Peyer's patch (tissue), 4 donors: ENCODE data around the gene CPT1C. TPM values are rescaled to one million over a fixed set of nuclear protein-coding genes. Genes with fewer than 3 reads are reported as not detected.

Experiments
- DNase-seq, 3 donors: peaks; one replicate each; pipeline ENCODE4 v3.0.0-alpha.2; 2017 to 2019
- H3K27ac ChIP-seq, 4 donors: fragments of 200-600 bp; sonication (generic); one replicate each; pipeline ENCODE4 v1.5.1; 2016 to 2019
- H3K27me3 ChIP-seq, 2 donors: fragments of 200-600 bp; sonication (generic); one replicate each; pipeline ENCODE4 v1.5.1; 2019
- H3K36me3 ChIP-seq, 3 donors: fragments of 200-600 bp; sonication (generic); one replicate each; pipeline ENCODE4 v1.5.1; 2016 to 2019
- H3K4me1 ChIP-seq, 4 donors: fragments of 200-600 bp; sonication (generic); one replicate each; pipeline ENCODE4 v1.5.1; 2016 to 2019
- H3K4me3 ChIP-seq, 4 donors: fragments of 200-600 bp; sonication (generic); 1 replicate in 3 of 4; 2 replicates in 1 of 4; pipeline ENCODE4 v1.5.1; 2016 to 2019; ENCODE audit warnings: mild to moderate bottlenecking in 1 of 4
- H3K9me3 ChIP-seq, 4 donors: fragments of 200-600 bp; sonication (generic); one replicate each; pipeline ENCODE4 v1.5.1; 2016 to 2019; ENCODE audit warnings: mild to moderate bottlenecking in 1 of 4
- POLR2A ChIP-seq, 2 donors: fragments of 450-650 bp; IDR thresholded peaks; one replicate each; pipeline ENCODE4 v1.5.1; 2017; ENCODE audit warnings: antibody characterized with exemption in 2 of 2, mild to moderate bottlenecking in 2 of 2, moderate library complexity in 2 of 2
- total RNA-seq, 4 donors: library from RNA; depleted of rRNA; stranded (reverse); fragments of >200 nt; gene quantifications; one replicate each; pipeline ENCODE4 v1.1.0, GENCODE V29; 2016
- TF ChIP-seq, protein P1 (sequence below), 6 experiments: fragments of 450-650 bp in 4 of 6; fragments of 200-600 bp in 2 of 6; sonication (generic) in 1 of 6; IDR thresholded peaks; one replicate each; pipeline ENCODE4 v1.5.1; 2017 to 2019; ENCODE audit warnings: antibody characterized with exemption in 6 of 6, mild to moderate bottlenecking in 3 of 6, moderate library complexity in 1 of 6

CPT1C gene
- 10 to 100 TPM in 1 of 4 donors, 1 to 10 TPM in 2, not detected in 1; 3.0 to 12.4 (median 5.6) TPM for total RNA-seq

DNA sequence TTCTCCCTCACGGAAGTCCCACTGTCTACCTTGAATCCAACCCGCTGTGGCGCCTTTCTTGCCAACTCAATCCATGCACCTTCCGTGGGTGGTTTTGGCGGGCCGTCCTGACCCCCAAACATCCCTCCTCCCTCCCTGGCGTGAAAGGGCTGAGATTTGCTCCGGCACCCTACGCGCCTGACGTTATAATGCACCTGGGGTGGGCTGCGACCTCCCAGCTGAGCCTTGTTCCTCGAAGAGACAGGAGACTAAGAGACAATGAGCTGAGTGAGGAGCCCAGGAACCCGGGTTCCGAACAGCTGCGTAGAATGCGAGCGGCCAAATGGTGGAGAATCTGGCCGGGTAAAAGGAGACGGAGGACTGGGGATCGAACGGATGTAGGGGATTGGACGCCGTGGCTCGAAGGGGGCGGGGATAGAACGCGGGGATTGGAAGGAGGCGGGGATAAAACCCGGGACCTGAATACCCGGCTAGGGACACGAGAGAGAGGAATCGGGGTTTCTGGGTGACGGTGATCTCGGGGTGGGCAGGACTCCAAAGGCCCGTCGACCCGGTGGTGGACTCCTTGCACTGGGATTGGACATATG, at the start of gene CPT1C:
Gene CPT1C, plus strand, starts transcription at position 461 of the 587 bp plus-strand sequence. CDS start 1,137 bp downstream, outside the sequence.
- Histone ChIP-seq H3K27me3 (peaks cover 0 to 15% of the 10 kb centered on the region in 2 donors), H3K27ac (peak within 1 kb of the TSS in 3 of 4 donors; percentile 9 to 46 (median 31)), H3K4me1 (peaks cover 0 to 29% (median 14%) of the 10 kb centered on the region in 4 donors), H3K9me3 (no peaks in the 10 kb centered on the region), H3K4me3 (peak within 1 kb of the TSS; percentile 29 to 47 (median 40)), H3K36me3 (peaks cover 0 to 25% (median 0%) of the 10 kb centered on the region in 3 donors)
- TF ChIP-seq POLR2A (IDR thresholded peaks at IDR 0.05), result no peak
- DNase-seq, result peak; percentile 45 to 80 (median 74)

DNA sequence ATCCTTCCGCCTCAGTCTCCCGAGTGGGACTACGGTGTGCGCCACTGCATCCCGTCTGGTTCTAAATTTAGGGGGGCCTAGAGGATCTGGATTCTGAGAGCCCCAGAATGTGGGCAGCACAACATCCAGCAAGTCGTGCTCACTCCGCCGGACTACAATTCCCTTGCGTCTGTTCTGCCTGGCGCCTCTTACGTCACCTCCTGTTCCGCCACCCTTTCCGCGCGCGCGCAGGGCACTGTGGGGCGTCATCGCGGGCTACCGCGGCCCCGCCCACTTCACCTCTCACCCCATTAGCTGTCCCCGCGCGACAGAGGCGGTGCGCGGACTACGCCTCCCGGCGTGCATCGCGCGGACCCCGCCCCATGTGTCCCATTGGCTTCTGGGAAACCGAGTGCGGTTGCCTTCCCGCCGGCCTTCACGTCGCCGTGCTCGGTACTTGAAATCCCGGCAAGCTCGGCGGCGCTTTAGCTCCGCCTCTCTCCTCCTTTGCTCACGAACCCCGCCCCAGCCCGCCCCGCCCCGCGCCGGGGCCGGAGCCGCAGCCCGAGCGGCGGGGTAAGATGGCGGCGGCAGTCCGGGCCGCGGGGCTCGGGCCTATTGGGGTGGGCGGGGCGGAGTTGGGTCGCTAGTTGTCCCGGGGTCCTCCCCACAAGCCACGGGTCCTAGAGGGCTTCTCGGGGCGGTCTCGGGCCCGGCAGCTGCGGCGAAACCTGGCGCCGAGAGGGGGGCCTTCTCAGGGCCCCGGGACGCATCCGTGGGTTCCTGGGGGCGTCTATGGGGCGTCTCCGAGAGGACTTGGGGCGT, 49.0 kb upstream of the CPT1C start, which contains the start of gene SCAF1:
Gene SCAF1, plus strand, starts transcription at position 522 of the 804 bp plus-strand sequence. CDS start 2,818 bp downstream, outside the sequence.
- no peaks in the 10 kb centered on the region for H3K9me3 ChIP-seq
- H3K27me3 ChIP-seq, result no peaks in the 10 kb centered on the region
- H3K4me1 ChIP-seq, result peaks cover 0 to 36% (median 0%) of the 10 kb centered on the region in 4 donors
- peak; percentile 99 to 100 (median 99) for DNase-seq
- peaks cover 0 to 22% (median 0%) of the 10 kb centered on the region in 3 donors for H3K36me3 ChIP-seq
- peak within 1 kb of the TSS; percentile 85 to 98 (median 96) for H3K27ac ChIP-seq
- TF ChIP-seq POLR2A (IDR thresholded peaks at IDR 0.05), result peak; percentile 88 to 99
- TF ChIP-seq, protein P1, sequence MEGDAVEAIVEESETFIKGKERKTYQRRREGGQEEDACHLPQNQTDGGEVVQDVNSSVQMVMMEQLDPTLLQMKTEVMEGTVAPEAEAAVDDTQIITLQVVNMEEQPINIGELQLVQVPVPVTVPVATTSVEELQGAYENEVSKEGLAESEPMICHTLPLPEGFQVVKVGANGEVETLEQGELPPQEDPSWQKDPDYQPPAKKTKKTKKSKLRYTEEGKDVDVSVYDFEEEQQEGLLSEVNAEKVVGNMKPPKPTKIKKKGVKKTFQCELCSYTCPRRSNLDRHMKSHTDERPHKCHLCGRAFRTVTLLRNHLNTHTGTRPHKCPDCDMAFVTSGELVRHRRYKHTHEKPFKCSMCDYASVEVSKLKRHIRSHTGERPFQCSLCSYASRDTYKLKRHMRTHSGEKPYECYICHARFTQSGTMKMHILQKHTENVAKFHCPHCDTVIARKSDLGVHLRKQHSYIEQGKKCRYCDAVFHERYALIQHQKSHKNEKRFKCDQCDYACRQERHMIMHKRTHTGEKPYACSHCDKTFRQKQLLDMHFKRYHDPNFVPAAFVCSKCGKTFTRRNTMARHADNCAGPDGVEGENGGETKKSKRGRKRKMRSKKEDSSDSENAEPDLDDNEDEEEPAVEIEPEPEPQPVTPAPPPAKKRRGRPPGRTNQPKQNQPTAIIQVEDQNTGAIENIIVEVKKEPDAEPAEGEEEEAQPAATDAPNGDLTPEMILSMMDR (IDR thresholded peaks at IDR 0.05), result no peak
- peak within 1 kb of the TSS; percentile 66 to 97 (median 83) for H3K4me3 ChIP-seq

DNA sequence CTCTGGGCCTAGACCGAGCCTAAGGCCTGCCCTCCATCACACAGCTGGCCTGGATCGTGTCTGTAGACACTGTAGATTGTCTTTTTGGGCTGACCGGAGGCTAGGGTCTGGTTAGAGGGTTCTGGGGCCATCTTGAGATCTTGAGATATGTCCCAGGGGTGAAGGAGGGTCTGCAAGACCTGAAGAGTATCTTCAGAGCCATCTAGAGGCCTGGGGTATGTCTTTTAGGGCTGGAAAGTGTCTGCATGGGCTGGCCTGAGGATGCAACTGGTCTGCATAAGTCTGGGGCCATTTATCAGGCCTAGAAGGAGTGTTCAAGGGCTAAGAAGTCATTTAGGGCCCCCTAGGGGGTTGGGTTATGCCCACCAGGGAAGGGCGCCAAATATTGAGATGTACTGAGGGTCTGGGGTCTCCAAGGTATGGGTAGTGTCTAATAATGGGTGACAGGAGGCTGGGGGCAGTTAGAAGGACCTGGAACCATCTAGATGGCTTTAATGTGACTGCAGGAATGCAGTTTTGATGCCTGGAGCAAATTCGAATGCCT, 48.4 kb upstream of the CPT1C start:
- H3K4me1 ChIP-seq, result peaks cover 0 to 36% (median 0%) of the 10 kb centered on the region in 4 donors
- peaks cover 0 to 29% (median 0%) of the 10 kb centered on the region in 3 donors for H3K36me3 ChIP-seq
- no peaks in the 10 kb centered on the region for H3K9me3 ChIP-seq
- no peak for TF ChIP-seq POLR2A (IDR thresholded peaks at IDR 0.05)
- TF ChIP-seq, protein P1 (IDR thresholded peaks at IDR 0.05), result no peak
- peak overlapping the region; percentile 66 to 97 (median 83) for H3K4me3 ChIP-seq
- no peaks in the 10 kb centered on the region for H3K27me3 ChIP-seq
- DNase-seq, result no peak
- H3K27ac ChIP-seq, result peak overlapping the region; percentile 85 to 98 (median 95)

DNA sequence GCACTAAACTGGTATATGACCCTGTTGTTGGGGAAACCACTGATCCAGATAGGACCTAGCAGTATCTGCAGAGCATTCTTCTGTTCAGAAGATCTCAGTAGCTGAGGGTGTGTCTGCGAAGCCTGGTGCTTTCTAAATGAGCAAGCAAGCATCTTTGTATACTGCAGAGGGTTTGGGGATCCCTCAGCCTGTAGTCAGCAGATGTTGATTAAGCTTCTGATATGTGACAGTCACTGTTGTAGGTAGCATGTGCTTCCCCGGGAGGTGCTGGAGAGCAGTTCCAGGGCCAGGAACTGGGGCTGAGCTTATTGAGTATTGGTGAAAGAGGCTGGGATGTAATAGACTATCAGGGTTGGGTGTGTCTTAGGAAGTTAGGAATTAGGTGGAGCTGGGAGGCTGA, 47.5 kb upstream of the CPT1C start:
- H3K9me3 ChIP-seq, result no peaks in the 10 kb centered on the region
- TF ChIP-seq, protein P1 (IDR thresholded peaks at IDR 0.05), result no peak
- TF ChIP-seq POLR2A (IDR thresholded peaks at IDR 0.05), result no peak
- H3K4me1 ChIP-seq, result peaks cover 0 to 31% (median 0%) of the 10 kb centered on the region in 4 donors
- peaks cover 0 to 38% (median 0%) of the 10 kb centered on the region in 3 donors for H3K36me3 ChIP-seq
- peak overlapping the region in 1 of 4 donors; percentile 78 for H3K4me3 ChIP-seq
- H3K27me3 ChIP-seq, result no peaks in the 10 kb centered on the region
- DNase-seq, result no peak
- H3K27ac ChIP-seq, result no peak overlapping the region

DNA sequence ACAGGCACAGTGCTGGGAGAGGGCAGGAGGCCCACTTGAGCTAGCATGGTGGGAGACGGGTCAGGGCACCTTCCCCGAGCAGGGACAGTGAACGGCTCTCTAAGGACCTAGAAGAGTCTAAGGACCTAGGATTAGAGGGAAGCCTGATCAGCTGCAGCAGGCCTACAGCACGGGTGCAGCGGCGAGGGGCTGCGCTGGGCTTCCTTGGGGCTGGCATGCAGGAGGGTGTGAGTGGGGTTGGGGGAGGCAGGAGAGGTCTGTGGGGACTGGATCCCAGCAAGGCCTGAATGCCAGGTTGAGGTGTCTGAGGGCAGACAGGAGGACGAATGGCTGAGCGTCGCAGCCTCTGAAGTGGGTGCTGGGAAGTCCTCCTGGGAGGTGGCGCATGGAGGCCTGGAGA, 45.3 kb upstream of the CPT1C start:
- H3K27me3 ChIP-seq, result no peaks in the 10 kb centered on the region

More for the DNA sequence above, 45.3 kb upstream of the CPT1C start:
- Histone ChIP-seq H3K4me3 (no peak overlapping the region), H3K4me1 (peaks cover 0 to 18% (median 0%) of the 10 kb centered on the region in 4 donors), H3K36me3 (peaks cover 0 to 59% (median 0%) of the 10 kb centered on the region in 3 donors), H3K9me3 (no peaks in the 10 kb centered on the region), H3K27ac (no peak overlapping the region)
- no peak for DNase-seq
- TF ChIP-seq, protein P1 (IDR thresholded peaks at IDR 0.05), result no peak
- TF ChIP-seq POLR2A (IDR thresholded peaks at IDR 0.05), result no peak
